Stimulated activated CD4-positive, alpha-beta T cell treated with anti-CD3 and anti-CD28 coated beads, Interleukin-4, amount 100 ng/mL, for 48 hours (primary cell): Measurements from ENCODE around the gene SHLD2.
"Not testable (repeated sequence)": the region's sequence is repeated elsewhere in the genome, so short reads cannot be mapped to it uniquely, and the experiment has no call there.

ENCODE experiments used
- DNase-seq, 2 donors: peaks; one replicate each; pipeline ENCODE4 v3.0.0-alpha.2; 2020; ENCODE audit warnings: low read depth in 2 of 2

Gene SHLD2

DNA sequence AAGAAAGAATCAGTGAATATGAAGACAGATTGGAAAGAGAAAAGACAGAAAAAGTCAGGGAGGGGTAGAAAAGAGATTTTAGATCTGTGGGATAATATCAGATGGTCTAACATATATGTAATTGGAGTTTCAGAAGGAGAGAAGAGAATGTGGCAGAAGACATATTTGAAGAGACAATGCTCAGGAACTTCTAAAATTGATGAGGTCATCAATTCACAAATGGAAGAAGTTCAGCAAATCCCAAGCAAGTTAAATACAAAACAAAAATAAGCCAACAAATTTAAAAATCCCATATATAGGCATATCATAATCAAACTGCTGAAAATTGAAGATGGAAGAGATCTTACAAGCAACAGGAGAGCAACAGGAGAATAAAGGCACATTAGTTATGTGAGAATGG, 42.5 kb downstream of the SHLD2 start:
- DNase-seq, result not testable (repeated sequence)

DNA sequence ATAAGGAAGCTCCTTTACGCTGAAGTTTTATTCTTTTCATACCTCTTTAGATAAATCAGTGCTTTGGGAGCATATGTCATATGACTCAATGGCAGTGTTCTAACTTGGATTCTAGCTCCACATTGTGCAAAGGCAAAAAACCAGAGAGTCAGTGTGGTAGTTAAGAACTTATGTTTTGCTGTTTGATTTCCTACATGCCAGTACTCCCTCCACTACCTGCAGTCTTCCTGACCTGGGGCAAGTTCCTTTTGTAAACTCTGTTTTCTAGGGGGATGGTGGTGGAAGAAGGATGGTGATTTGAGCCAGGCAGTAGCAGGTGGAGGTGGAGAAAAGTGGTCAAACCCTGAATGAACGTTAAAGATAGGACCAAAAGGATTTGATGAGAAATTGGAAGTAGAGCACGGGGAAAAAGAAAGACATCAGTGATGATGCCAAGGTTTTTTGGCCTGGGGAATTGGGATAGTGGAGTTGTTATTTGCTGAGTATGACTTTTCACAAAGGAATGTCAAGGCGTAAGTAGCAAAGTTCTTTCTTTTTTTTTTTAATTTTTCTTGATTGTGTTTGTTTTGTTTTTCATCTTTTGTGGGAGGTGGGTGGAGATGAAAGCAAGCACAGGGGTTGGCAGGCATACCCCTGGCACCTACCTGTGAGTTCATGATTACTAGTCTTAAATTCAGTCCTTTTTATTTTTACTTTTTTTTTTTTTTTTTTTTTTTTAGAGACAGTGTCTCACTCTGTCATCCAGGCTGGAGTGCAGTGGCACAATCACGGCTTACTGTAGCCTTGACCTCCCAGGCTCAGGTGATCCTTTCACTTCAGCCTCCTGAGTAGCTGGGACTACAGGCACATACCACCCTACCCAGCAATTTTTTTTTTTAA, 47.5 kb downstream of the SHLD2 start:
- DNase-seq, result not testable (repeated sequence)

DNA sequence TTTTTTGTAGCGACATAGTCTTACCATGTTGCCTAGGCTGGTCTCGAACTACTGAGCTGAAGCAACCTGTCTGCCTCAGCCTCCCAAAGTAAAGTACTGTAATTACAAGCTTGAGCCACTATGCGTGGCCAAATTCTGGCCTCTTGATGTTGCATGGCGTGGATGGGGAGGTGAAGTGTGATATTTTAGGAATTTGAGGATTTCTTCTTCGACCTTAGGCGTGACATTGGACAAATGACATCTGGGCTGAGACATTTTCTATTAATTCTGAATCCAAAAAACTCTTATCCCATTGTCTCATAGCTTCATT, 48.1 kb downstream of the SHLD2 start:
- not testable (repeated sequence) for DNase-seq

DNA sequence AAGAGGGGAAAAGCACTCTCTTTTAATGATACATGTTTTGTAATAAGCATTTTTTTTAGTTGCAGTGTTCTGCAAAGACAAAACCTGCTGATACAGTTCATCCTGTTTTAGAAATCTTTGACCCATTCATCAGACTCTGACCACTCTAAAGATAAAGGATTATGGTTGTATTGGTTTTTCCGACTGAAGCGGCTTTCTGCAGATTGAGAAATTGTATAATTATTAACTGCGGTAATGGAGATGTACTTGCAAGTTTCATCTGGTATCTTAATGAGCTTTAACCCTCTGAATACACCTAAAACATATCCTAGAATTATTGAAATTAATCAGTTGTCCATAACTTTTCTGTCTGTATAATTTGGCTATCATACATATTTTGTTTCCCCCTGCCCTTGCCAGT, 50.6 kb downstream of the SHLD2 start:
- DNase-seq, result not testable (repeated sequence)

DNA sequence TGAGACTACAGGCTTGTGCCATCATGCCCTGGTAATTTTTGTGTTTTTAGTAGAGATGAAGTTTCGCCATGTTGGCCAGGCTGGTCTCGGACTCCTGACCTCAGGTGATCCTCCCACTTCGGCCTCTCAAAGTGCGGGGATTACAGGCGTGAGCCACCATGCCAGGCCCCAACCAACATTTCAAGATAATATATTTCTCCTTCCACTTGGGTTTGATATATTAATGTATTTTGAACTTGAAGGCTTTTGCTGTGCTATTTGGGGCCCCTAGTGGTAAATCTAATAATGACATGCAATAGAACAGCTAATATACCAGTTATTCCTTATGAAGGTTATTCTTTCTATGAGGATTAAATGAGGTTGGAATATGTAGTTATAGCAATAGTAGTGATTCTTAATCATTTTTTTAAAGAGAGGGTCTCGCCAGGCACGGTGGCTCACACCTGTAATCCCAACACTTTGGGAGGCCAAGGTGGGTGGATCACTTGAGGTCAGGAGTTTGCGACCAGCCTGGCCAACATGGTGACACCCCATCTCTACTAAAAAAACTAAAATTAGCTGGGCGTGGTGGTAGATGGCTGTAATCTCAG, 54.1 kb downstream of the SHLD2 start:
- not testable (repeated sequence) for DNase-seq

DNA sequence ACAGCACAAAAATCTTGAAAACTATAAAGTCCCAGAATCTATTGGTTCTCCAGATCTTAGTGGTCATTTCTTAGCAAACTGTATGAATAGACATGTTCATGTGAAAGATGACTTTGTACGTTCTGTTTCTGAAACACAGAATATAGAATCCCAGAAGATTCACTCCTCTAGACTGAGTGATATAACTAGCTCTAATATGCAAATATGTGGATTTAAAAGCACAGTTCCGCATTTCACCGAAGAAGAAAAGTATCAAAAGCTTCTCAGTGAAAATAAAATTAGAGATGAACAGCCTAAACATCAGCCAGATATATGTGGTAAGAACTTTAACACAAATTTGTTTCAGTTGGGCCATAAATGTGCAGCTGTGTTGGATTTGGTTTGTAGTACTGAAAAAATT, 56.5 kb downstream of the SHLD2 start:
- not testable (repeated sequence) for DNase-seq

DNA sequence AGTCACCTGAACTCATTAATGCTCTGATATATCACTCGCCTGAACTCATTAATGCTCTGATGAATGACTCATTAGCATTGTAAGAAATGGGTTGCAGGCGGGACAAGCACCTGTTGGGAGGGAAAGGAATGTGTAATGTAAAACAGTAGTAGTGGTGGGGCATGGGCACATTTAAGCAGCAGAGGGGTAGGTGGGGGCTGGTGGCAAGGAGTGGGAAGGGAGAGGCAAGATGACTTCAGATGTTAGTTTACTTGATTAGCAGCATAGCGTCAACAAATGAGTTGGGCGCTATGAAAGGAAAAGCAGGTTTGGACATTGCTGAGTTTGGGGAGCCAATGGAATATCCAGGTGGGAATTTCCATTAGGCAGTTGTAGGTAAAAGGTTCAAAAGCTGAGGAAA, 61.8 kb downstream of the SHLD2 start:
- not testable (repeated sequence) for DNase-seq

DNA sequence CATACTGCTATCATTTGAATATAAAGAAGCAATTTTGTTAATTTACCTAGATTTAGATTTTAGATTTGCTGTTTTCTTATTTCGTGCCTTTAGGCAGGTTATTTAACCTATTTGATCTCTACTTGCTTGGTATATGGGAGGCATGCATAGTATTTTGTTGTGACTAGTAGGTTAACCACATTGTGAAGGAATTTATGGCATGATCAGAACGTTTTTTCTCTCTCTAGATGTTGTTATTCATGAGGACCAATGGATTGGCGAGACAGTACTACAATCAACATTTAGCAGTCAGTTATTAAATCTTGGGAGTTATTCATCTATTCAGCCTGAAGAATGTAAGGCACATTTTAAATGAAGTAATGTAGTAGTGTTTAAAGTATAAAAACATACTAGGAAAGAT, 62.8 kb downstream of the SHLD2 start:
- not testable (repeated sequence) for DNase-seq

DNA sequence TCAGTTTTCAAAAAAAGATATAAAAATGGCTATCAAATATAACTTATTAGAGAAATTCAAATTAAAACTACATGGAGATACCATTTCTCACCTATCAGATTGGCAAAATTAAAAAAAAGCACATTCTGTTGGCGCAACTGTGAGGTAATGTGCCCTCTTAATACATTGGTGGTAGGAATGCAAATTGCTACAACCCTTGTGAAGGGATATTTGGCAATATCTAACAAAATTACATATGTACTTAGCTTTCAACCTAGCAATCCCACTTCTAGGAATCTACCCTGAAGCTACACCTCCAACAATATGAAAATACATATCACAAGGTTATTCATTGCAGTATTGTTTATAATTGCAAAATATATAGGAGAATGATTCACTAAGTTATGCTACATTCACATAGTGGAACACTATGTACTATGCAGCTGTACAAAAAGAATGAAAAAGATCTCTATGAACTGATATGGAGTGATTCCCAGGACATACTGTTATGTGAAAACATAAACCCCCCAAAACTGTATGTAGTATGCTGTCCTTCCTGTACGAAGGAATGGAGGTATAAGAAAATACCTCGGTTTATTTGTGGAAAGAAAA, 67.8 kb downstream of the SHLD2 start:
- not testable (repeated sequence) for DNase-seq

DNA sequence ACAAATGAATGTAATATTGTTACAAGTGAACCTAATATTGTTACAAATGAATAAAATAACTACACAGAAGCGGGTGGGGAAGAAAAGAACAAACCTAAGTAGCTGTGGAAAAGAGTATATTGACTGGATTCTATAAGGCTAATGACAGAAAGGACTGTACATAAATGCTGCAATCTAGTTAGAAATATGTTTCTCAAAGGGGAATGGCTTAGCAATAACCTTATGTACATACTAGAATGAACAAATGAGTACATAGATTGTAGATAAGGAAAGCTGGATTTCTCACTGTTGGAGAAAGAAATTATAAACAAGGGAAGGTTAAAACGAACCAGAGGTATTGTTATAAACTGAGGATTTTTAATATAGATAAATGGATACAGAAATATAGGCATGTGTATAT, 68.4 kb downstream of the SHLD2 start:
- not testable (repeated sequence) for DNase-seq

DNA sequence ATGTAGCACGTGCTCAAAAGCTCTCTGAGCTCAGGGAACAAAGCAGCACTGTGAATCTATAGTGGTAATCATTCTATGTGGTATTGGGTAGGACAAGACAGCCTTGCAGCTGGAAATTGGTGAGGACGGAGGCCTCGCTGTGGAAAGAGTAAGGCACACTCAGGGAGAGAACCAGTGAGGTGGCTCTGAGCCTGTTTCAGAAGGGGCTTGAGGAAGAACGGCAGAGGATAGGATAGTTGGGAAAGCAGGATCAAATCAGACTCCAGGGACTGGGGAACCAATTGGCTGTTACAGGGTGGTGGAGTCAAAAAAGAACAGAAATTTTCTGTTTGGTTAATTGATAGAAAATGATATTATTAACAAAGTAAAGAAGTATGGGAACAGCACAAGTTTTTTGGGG, 74.9 kb downstream of the SHLD2 start:
- not testable (repeated sequence) for DNase-seq

DNA sequence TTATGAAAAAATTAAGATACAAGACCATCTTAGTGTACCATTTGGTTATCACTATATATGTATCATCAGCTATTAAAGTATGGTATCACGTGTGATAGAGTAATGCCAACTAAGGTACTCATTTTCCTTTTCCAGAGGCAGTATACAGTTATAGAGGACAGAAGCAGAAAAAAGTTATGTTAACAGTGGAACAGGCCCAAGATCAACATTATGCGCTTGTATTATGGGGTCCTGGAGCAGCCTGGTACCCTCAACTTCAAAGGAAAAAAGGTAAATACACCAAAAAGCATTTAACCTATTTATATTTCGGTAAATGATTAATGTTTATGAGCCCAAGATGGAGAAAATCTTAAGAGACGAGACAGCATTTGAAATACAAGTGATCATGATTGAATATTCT, 75.7 kb downstream of the SHLD2 start:
- not testable (repeated sequence) for DNase-seq

DNA sequence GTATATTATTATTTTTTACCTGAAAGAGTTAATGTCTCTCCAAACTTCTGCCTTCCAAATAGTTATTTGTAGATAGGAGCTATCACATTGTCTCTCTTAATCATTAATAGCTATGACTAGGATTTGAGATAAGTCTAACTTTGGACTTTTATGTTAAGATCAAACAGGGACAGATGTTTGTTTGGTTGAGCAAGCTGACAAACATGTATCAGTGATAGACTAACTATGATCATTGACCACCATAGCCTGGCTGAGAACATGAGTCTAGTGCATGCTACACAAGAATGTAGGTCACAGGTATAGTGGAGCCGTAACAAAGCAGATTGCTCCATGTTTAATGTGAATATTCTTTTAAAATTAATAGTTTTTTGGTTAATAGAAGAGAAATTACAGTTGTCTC, 76.7 kb downstream of the SHLD2 start:
- DNase-seq, result not testable (repeated sequence)

DNA sequence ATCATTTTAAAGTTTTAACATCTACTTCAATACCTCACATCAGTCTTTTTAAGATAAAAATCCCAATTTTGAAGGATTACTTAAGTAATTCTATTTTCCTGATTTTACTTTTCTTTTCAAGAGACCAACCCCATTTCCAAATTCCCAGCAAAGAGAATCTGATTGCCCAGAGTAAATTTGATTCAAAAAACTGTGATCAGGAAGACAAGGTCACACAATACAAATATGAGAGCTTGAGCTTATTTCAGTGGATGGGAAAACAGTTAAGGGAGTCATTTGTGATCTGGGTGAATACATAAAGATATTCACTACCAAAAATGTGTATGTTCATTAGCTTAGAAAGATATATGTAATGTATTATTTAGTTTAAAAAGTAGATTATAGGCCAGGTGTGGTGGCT, 77.2 kb downstream of the SHLD2 start:
- DNase-seq, result not testable (repeated sequence)

DNA sequence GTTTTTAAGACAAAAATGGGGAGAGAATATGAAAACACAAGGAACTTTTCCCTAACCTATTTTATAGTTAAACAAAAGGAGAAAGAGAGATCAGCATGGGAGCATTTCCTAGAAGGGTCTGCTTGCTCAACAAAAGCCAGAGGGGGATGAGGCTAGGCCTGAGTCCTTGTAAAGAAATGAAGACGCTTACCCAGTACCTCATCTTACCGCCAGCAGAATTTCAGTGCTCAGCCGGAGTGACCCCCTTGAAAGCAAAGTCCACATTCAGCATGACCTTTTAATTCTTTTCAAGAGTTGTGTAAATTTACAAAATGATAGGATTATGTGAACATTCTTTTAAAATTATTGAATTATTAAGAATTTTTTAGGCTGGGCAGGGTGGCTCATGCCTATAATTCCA, 82.6 kb downstream of the SHLD2 start:
- not testable (repeated sequence) for DNase-seq

DNA sequence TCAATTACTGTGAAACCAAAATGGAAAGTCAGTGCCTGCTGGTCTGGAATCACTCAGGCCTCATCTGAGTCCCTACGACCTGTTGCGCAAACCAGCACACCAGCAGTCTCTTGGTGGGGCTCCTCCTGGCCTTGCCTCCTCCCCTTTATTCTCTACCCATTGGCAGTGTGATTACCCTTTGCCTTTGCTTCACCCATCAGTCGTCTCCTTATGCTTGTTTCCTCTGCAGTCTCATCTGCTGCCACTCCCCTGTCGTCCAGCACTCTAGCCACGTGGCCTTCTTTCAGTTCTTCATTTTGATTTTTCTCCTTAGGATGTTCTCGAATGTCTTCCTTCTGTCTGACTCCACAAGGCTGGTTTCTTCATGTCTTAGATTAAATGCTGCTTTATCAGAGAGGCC, 89.4 kb downstream of the SHLD2 start:
- not testable (repeated sequence) for DNase-seq

DNA sequence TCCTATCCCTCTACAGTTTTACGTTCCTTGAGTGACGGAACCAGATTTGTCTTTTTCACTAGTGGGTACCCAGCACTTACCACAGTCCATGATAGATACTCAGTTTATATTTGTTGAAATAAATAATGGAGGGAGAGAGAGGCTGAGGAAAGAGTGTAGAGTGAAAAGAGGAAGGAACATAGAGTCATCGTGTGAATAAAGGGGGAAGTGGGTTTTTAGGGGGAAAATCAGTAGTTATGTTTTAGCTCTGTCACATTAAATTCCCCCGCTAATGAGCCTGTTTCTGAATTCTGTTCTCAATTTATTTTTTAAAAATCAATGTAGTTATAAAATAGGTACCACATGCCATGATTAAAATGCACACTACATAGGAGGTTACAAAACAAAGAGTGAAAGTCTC, 91.0 kb downstream of the SHLD2 start:
- not testable (repeated sequence) for DNase-seq

DNA sequence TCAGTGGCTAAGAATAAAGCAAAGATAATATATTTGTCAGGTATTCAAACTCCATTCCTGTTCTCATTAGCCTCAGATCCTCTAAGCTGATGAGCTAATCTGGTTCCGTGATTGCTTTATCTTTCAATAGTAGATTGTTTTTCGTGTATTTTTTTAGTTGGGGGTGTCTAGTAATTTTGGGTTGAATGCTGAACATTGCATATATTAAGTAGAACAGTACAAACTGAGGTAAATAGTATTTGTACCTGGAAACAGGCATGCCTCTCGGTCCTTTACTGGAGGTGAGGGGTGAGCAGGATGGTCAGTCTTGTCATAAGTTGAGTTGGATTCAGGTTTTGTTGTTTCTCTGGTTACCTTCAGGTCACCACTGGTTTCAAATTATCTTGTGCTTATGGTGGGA, 92.6 kb downstream of the SHLD2 start:
- DNase-seq, result not testable (repeated sequence)

DNA sequence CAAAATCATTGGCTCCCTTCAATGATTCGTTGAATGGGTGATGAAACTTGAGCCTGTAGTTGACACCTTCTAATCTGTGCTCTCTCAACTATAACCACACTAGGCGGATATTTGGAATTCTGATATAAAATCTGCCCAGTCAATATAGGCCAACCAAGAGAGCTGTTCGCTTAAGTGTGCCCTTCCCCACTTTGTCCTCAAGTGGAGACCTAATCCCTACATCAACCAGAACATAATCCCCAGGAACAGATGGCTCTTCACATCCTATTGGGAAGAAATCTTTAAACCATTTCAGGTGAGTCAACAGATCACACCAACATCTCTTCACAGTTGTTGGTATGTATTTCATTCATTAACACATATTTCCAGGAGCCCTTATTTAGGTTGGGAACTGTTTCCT, 96.8 kb downstream of the SHLD2 start:
- not testable (repeated sequence) for DNase-seq

DNA sequence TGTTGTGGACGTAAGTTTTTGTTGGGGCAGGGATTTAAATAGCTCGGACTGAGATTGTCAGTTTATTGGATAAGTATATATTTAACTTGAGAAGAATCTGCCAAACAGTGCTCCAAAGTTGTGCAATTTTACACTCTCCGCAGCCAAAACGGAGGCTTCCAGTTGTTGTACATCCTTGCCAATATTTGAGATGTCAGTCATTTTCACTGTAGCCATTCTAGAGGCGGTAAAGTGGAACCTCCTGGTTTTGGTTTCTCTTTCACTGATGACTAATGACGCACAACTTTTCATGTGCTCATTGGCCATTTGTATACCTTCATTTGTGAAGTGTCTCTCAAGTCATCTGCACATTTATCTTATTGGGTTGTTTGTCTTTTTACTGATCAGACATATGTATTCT, 105.9 kb downstream of the SHLD2 start:
- not testable (repeated sequence) for DNase-seq

DNA sequence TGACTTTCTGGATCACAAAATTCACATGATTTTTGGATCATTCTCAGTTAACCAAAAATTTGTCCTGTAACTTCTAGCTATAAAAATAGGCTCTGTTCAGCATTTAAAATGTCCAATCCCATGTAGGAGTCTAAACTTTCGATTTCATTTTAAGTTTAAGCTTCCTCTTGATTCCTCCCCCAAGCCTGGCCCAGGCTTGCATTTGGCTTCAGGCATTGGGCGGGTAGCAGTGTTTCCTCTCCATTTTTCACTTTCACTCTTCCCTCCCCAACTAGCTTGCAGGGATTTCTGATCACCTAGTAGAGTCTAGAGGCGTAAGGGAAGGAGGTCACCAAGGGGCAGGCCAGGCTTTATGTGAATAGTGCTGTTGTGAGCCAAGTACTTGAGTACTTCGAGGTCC, 109.8 kb downstream of the SHLD2 start:
- DNase-seq, result not testable (repeated sequence)

DNA sequence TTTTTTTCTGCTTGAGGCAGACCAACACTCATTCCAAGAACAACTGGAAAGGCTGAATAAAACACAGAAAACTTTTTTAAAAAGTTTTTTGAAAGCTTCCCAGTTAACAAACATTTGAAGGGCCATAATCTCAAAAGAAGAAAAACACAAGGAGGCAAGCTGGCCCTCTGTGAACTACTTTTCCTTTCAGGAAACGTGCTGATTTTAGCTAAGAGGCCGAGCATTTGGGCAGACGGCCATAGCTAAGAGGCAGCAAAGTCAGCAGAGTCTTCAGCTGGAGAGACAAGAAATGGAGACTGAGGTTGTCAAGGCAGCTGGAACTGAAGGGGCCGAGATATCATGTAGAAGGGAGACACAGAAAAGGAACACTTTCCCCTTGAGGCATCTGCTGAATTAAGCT, 111.9 kb downstream of the SHLD2 start:
- DNase-seq, result not testable (repeated sequence)

DNA sequence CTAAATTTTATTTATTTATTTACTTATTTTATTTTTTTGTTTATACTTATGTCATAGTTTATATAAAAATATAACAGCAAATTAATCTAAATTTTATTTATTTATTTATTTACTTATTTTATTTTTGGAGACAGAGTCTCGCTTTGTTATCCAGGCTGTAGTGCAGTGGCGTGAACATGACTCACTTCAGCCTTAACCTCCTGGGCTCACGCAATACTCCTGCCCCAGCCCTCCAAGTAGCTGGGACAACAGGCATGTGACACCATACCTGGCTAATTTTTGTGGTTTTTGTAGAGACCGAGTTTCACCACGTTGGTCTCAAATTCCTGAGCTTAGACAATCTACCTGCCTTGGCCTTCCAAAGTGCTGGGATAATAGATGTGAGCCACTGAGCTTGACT, 115.3 kb downstream of the SHLD2 start:
- DNase-seq, result not testable (repeated sequence)
